GM12878 (cell line): ENCODE data around the gene PRCP.

Experiments
- BHLHE40 ChIP-seq, 2 experiments: fragments of 450-650 bp in 1 of 2; IDR thresholded peaks; 2 replicates each; pipeline ENCODE4 v1.6.1; 2011 to 2017; ENCODE audit warnings: low read depth in 2 of 2, borderline replicate concordance in 1 of 2, improper control_type of control experiment in 1 of 2, low read length in 1 of 2, mild to moderate bottlenecking in 1 of 2
- CEBPB ChIP-seq, 2 experiments: fragments of 150-350 bp in 1 of 2; IDR thresholded peaks; 2 replicates each; pipeline ENCODE4 v1.6.1; 2012 to 2014; ENCODE audit warnings: low read depth in 2 of 2, low read length in 2 of 2, borderline replicate concordance in 1 of 2, inconsistent platforms in 1 of 2
- EZH2 ChIP-seq: IDR thresholded peaks from 2 replicates; pipeline ENCODE4 v1.6.1; 2012; ENCODE audit warnings: low read depth, mild to moderate bottlenecking, control low read depth, inconsistent platforms, low read length, borderline replicate concordance; ENCODE audit not compliant: control insufficient read depth
- GABPA ChIP-seq: IDR thresholded peaks from 2 replicates; pipeline ENCODE4 v1.6.1; 2014; ENCODE audit warnings: antibody characterized with exemption, low read depth, mild to moderate bottlenecking, inconsistent platforms
- MTA3 ChIP-seq: IDR thresholded peaks from 2 replicates; pipeline ENCODE4 v1.6.1; 2012; ENCODE audit warnings: low read length, inconsistent platforms, borderline replicate concordance
- POLR2AphosphoS5 ChIP-seq: IDR thresholded peaks from 2 replicates; pipeline ENCODE4 v1.6.1; 2011; ENCODE audit warnings: mild to moderate bottlenecking, low read length, inconsistent platforms
- RAD21 ChIP-seq: IDR thresholded peaks from 2 replicates; pipeline ENCODE4 v1.6.1; 2011; ENCODE audit warnings: mild to moderate bottlenecking, low read depth, low read length, moderate library complexity; ENCODE audit not compliant: insufficient read depth
- TF ChIP-seq, protein P1 (sequence below): IDR thresholded peaks from 2 replicates; pipeline ENCODE4 v1.6.1; 2012; ENCODE audit warnings: mild to moderate bottlenecking, low read depth, low read length

DNA sequence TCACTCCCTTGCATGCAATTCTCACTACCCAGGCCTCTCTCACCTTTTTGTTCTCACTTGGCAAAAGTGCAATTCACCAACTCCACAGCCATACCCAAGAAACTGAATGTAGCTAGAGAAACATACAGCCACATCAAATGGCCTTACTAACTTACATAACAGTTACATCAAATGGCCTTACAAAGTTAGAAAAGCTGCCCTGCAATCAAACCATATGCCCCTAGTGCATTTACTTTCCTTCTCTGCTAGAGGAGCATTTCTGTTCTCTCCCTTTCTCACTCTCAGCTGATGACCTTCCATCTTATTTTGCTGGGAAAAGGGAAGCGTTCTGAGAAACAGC is 10.3 kb downstream of the PRCP start:
- TF ChIP-seq CEBPB (IDR thresholded peaks at IDR 0.05; ENCODE audit: borderline replicate concordance in 1 of 2, low read depth in 2 of 2, low read length in 2 of 2) (no peak), RAD21 (no peak), EZH2 (no peak), GABPA (no peak), POLR2AphosphoS5 (no peak), BHLHE40 (IDR thresholded peaks at IDR 0.05; ENCODE audit: borderline replicate concordance in 1 of 2, low read depth in 2 of 2, low read length in 1 of 2) (no peak), MTA3 (no peak)
- TF ChIP-seq, protein P1, sequence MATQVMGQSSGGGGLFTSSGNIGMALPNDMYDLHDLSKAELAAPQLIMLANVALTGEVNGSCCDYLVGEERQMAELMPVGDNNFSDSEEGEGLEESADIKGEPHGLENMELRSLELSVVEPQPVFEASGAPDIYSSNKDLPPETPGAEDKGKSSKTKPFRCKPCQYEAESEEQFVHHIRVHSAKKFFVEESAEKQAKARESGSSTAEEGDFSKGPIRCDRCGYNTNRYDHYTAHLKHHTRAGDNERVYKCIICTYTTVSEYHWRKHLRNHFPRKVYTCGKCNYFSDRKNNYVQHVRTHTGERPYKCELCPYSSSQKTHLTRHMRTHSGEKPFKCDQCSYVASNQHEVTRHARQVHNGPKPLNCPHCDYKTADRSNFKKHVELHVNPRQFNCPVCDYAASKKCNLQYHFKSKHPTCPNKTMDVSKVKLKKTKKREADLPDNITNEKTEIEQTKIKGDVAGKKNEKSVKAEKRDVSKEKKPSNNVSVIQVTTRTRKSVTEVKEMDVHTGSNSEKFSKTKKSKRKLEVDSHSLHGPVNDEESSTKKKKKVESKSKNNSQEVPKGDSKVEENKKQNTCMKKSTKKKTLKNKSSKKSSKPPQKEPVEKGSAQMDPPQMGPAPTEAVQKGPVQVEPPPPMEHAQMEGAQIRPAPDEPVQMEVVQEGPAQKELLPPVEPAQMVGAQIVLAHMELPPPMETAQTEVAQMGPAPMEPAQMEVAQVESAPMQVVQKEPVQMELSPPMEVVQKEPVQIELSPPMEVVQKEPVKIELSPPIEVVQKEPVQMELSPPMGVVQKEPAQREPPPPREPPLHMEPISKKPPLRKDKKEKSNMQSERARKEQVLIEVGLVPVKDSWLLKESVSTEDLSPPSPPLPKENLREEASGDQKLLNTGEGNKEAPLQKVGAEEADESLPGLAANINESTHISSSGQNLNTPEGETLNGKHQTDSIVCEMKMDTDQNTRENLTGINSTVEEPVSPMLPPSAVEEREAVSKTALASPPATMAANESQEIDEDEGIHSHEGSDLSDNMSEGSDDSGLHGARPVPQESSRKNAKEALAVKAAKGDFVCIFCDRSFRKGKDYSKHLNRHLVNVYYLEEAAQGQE = no peak
